DND-41 (cell line): ENCODE results near the gene KBTBD13.
A peak's percentile ranks its signal among the peaks of the same experiment; 100 is the strongest.

Source experiments
- ATAC-seq: fragments of 200-7000 bp; cut with Tn5 transposase; 3 replicates; pipeline ENCODE4 v1.9.1; 2021; ENCODE audit warnings: low read depth; ENCODE audit not compliant: insufficient read depth
- DNase-seq: peaks from one replicate; pipeline ENCODE4 v3.0.0-alpha.2; 2020
- H2AFZ ChIP-seq: 2 replicates; pipeline ENCODE4 v1.6.0; 2012; ENCODE audit warnings: low read depth, low read length
- H3K27ac ChIP-seq: 2 replicates; pipeline ENCODE4 v1.5.1; 2012; ENCODE audit warnings: low read length, inconsistent platforms
- H3K27me3 ChIP-seq: fragments of 200-600 bp; sonication (generic); 2 replicates; pipeline ENCODE4 v1.6.0; 2012; ENCODE audit warnings: low read length, mild to moderate bottlenecking, inconsistent platforms; ENCODE audit not compliant: insufficient read depth, poor library complexity
- H3K36me3 ChIP-seq: 2 replicates; pipeline ENCODE4 v1.5.1; 2012; ENCODE audit warnings: low read length, inconsistent platforms; ENCODE audit not compliant: insufficient read depth
- H3K4me1 ChIP-seq: 2 replicates; pipeline ENCODE4 v1.5.1; 2012; ENCODE audit warnings: mild to moderate bottlenecking, low read length; ENCODE audit not compliant: insufficient read depth
- H3K4me2 ChIP-seq: 2 replicates; pipeline ENCODE4 v1.6.0; 2012; ENCODE audit warnings: mild to moderate bottlenecking, moderate library complexity, low read length, inconsistent platforms; ENCODE audit not compliant: insufficient read depth
- H3K4me3 ChIP-seq, 2 experiments: fragments of 200-600 bp in 1 of 2; shearing (Covaris generic) in 1 of 2; 2 replicates each; pipeline ENCODE4 v1.5.1; 2012 to 2016; ENCODE audit warnings: inconsistent platforms in 2 of 2, low read length in 2 of 2, mild to moderate bottlenecking in 2 of 2, low read depth in 1 of 2, moderate library complexity in 1 of 2
- H3K79me2 ChIP-seq: 2 replicates; pipeline ENCODE4 v1.6.0; 2012; ENCODE audit warnings: low read length, inconsistent platforms; ENCODE audit not compliant: insufficient read depth
- H3K9ac ChIP-seq: 2 replicates; pipeline ENCODE4 v1.6.0; 2012; ENCODE audit warnings: low read depth, mild to moderate bottlenecking, inconsistent platforms, low read length, moderate library complexity
- H3K9me3 ChIP-seq: 2 replicates; pipeline ENCODE4 v1.5.1; 2012; ENCODE audit warnings: low read length, moderate library complexity, mild to moderate bottlenecking, inconsistent platforms; ENCODE audit not compliant: insufficient read depth, severe bottlenecking
- H4K20me1 ChIP-seq: 2 replicates; pipeline ENCODE4 v1.6.0; 2012; ENCODE audit warnings: low read length; ENCODE audit not compliant: insufficient read depth
- EZH2 ChIP-seq: IDR thresholded peaks from 3 replicates; pipeline ENCODE4 v1.6.1; 2012; ENCODE audit warnings: borderline replicate concordance, low read depth, mild to moderate bottlenecking, moderate library complexity, low read length, inconsistent platforms; ENCODE audit not compliant: severe bottlenecking
- TF ChIP-seq, protein P1 (sequence below): IDR thresholded peaks from 2 replicates; pipeline ENCODE4 v1.5.1; 2012; ENCODE audit warnings: borderline replicate concordance, low read length, moderate library complexity, mild to moderate bottlenecking; ENCODE audit not compliant: poor library complexity, severe bottlenecking; ENCODE audit errors: extremely low read depth

Gene KBTBD13

DNA sequence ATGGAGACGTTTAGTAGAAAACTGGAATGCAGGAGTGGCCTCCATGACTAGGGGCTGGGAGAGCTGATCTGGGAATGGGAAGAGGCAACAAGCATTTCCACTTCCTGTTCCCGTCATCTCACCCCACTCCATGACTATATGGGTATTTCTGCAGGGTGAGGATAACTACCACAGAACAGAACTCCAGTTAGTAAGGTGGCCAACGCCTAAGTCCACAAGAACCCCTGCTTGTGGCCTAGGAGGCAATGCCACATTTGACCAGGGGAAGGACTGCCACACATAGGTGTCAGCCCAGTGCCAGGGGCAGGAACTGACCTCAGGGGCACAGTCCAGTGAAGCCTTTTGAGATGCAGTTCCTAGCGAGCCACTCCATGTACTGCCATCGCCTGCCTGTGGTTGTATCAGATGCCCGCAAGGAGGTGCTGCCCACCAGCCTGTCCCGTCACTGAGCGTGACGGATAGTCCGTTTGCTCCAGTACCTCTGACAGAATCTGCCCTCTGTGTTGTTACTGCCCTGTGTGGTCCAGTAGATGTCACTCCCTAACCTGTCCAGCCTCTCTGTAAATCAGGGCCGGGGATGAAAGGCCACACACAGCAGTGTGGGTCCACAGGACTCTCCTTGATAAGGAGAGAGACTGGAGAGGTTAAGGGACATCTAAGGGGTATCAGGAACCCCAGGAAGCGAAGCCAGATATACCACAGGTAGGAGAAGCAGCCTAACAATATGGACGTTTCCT lies 43.6 kb upstream of the KBTBD13 start:
- Histone ChIP-seq H2AFZ (no peak overlapping the region), H3K9me3 (no peaks in the 10 kb centered on the region), H3K4me3 (no peak overlapping the region), H3K4me1 (peaks cover 13% of the 10 kb centered on the region), H3K27ac (no peak overlapping the region), H3K9ac (no peak overlapping the region), H3K79me2 (peaks cover 10% of the 10 kb centered on the region), H3K4me2 (no peak overlapping the region), H3K36me3 (peaks cover 2% of the 10 kb centered on the region; the same call in 1 of the 2 replicates), H4K20me1 (no peaks in the 10 kb centered on the region), H3K27me3 (no peaks in the 10 kb centered on the region)
- DNase-seq = no peak
- TF ChIP-seq, protein P1, sequence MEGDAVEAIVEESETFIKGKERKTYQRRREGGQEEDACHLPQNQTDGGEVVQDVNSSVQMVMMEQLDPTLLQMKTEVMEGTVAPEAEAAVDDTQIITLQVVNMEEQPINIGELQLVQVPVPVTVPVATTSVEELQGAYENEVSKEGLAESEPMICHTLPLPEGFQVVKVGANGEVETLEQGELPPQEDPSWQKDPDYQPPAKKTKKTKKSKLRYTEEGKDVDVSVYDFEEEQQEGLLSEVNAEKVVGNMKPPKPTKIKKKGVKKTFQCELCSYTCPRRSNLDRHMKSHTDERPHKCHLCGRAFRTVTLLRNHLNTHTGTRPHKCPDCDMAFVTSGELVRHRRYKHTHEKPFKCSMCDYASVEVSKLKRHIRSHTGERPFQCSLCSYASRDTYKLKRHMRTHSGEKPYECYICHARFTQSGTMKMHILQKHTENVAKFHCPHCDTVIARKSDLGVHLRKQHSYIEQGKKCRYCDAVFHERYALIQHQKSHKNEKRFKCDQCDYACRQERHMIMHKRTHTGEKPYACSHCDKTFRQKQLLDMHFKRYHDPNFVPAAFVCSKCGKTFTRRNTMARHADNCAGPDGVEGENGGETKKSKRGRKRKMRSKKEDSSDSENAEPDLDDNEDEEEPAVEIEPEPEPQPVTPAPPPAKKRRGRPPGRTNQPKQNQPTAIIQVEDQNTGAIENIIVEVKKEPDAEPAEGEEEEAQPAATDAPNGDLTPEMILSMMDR = peak; percentile 33
- no peak for TF ChIP-seq EZH2
- ATAC-seq = no peak

DNA sequence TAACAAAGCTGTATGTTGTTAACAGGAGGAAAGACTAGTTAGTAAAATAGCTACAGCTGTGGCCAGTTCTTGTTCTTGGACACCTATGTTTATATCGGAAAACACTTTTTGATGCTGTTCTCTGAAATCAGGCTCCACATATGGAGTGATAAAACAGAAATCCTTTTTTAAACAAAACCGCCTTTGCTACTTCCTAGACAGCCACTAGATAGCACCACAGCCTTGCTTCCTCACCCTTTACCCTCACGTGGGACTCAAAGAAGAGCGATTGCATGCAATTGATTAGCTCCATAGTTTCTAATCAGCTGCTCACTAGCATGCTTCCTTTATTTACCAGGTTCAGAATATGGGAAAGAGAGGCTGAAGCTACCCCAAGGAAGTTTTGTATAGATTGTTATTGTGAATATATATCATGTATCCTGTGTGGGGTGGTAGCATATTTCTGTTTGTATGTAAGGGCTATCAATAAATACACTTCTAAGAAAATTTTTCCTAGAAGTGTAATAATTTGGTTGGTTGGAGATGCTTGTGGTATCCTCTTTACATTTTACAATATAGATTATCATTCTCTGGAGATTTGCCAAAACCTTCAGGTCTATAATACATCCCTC lies 42.8 kb upstream of the KBTBD13 start:
- Histone ChIP-seq H3K4me1 (peaks cover 5% of the 10 kb centered on the region), H3K4me3 (no peak overlapping the region), H3K27ac (no peak overlapping the region), H3K9ac (no peak overlapping the region), H3K27me3 (no peaks in the 10 kb centered on the region), H3K36me3 (peaks cover 2% of the 10 kb centered on the region; the same call in 1 of the 2 replicates), H2AFZ (peak overlapping the region; percentile 34; the same call in 1 of the 2 replicates), H3K79me2 (peaks cover 6% of the 10 kb centered on the region), H3K4me2 (no peak overlapping the region), H4K20me1 (no peaks in the 10 kb centered on the region), H3K9me3 (no peaks in the 10 kb centered on the region)
- no peak for TF ChIP-seq EZH2
- TF ChIP-seq, protein P1 = peak; percentile 58
- ATAC-seq (no peak), DNase-seq (peak; percentile 19)

DNA sequence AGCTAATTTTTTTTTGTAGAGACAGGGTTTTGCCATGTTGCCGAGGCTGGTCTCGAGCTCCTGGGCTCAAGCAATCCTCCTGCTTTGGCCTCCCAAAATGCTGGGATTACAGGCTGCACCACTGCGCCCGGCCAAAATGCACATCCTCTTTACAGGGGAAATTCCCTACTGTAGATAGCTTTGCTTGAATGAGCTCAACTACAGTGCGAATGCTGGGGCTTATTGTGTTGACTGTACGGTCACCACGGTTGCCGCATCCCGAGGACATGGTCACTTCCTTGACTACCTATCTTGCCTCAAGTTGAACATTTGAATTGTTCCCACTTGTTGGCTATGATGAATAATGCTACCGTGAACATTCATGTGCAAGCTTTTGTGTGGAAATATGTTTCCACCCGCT lies 41.8 kb upstream of the KBTBD13 start:
- no peaks in the 10 kb centered on the region for H4K20me1 ChIP-seq
- H3K9me3 ChIP-seq = no peaks in the 10 kb centered on the region
- DNase-seq (no peak), ATAC-seq (no peak)
- no peak overlapping the region for H2AFZ ChIP-seq
- H3K79me2 ChIP-seq = no peaks in the 10 kb centered on the region
- no peak overlapping the region for H3K27ac ChIP-seq
- H3K9ac ChIP-seq = no peak overlapping the region
- peaks cover 4% of the 10 kb centered on the region for H3K4me1 ChIP-seq
- TF ChIP-seq, protein P1 = no peak
- TF ChIP-seq EZH2 = no peak
- H3K4me3 ChIP-seq = no peak overlapping the region
- H3K4me2 ChIP-seq = no peak overlapping the region
- no peaks in the 10 kb centered on the region for H3K27me3 ChIP-seq
- no peaks in the 10 kb centered on the region for H3K36me3 ChIP-seq
